ENCODE measurements around the gene NECTIN2.
"Not testable (repeated sequence)": the region's sequence is repeated elsewhere in the genome, so short reads cannot be mapped to it uniquely, and the experiment has no call there.

NECTIN2 gene

GRCh38 chr19:44884566-44884965 lies 38.5 kb downstream of the NECTIN2 start:
- no peak for DNase-seq (ENCODE audit: low read depth)

- no peak for DNase-seq (ENCODE audit: low read depth)
Observed at GRCh38 chr19:44886141-44886540, 40.0 kb downstream of the NECTIN2 start.

GRCh38 chr19:44887648-44888047 lies 41.6 kb downstream of the NECTIN2 start:
- no peak for DNase-seq (ENCODE audit: low read depth)

- DNase-seq (ENCODE audit: low read depth): not testable (repeated sequence)
Observed at GRCh38 chr19:44888335-44888734, 42.2 kb downstream of the NECTIN2 start.

- no peak for DNase-seq (ENCODE audit: low read depth)
Observed at GRCh38 chr19:44889830-44890365, 43.8 kb downstream of the NECTIN2 start.

GRCh38 chr19:44890366-44891015 lies 44.4 kb downstream of the NECTIN2 start:
- no peak for DNase-seq (ENCODE audit: low read depth)

GRCh38 chr19:44891016-44891882 lies 45.2 kb downstream of the NECTIN2 start, which contains the start of gene TOMM40:
Gene TOMM40, plus strand, starts transcription at chr19:44891254. Its CDS starts 162 bp downstream, at chr19:44891416.
- peak; percentile 100 for DNase-seq (ENCODE audit: low read depth)

GRCh38 chr19:44892932-44893331 lies 46.8 kb downstream of the NECTIN2 start:
- no peak for DNase-seq (ENCODE audit: low read depth)

- no peak for DNase-seq (ENCODE audit: low read depth)
Observed at GRCh38 chr19:44893332-44894051, 47.4 kb downstream of the NECTIN2 start.

- DNase-seq (ENCODE audit: low read depth): no peak
Observed at GRCh38 chr19:44894052-44894400, 47.9 kb downstream of the NECTIN2 start.

- no peak for DNase-seq (ENCODE audit: low read depth)
Observed at GRCh38 chr19:44894946-44895345, 48.8 kb downstream of the NECTIN2 start.

- DNase-seq (ENCODE audit: low read depth): no peak
Observed at GRCh38 chr19:44897835-44898234, 51.7 kb downstream of the NECTIN2 start.

GRCh38 chr19:44900328-44901244 lies 54.5 kb downstream of the NECTIN2 start:
- no peak for DNase-seq (ENCODE audit: low read depth)

GRCh38 chr19:44903216-44903601 lies 57.1 kb downstream of the NECTIN2 start:
- no peak for DNase-seq (ENCODE audit: low read depth)

GRCh38 chr19:44903602-44904425 lies 57.7 kb downstream of the NECTIN2 start:
- DNase-seq (ENCODE audit: low read depth): peak; percentile 74

GRCh38 chr19:44904426-44904994 lies 58.4 kb downstream of the NECTIN2 start:
- no peak for DNase-seq (ENCODE audit: low read depth)

GRCh38 chr19:44905437-44906160 lies 59.5 kb downstream of the NECTIN2 start, which contains the start of gene APOE:
Gene APOE, plus strand, starts transcription at chr19:44905796. Its CDS starts 829 bp downstream, at chr19:44906625.
- no peak for DNase-seq (ENCODE audit: low read depth)

- no peak for DNase-seq (ENCODE audit: low read depth)
Observed at GRCh38 chr19:44907613-44908012, 61.5 kb downstream of the NECTIN2 start.

Data from activated T-cell treated with anti-CD3 and anti-CD28 coated beads for 48 hours (primary cell).